Measurements from ENCODE around the gene WNT10A.

The WNT10A gene

GRCh38 chr2:218855305-218856166 lies 25.1 kb upstream of the WNT10A start:
- no peak overlapping the region for H3K4me3 ChIP-seq (ENCODE audit: low read depth, low read length)
- CTCF ChIA-PET: interaction anchor here (0.8 to 1.9 kb wide), 8 partner anchors 8 to 299 kb away, joined by 3 to 6 read pairs (median 3); partner anchors contain the start of genes BCS1L, TTLL4 and ZNF142
- POLR2A ChIA-PET: no interaction called here
- no peak for DNase-seq (ENCODE audit: low read depth, low spot score)
- no peak for TF ChIP-seq CTCF (IDR thresholded peaks at IDR 0.05; ENCODE audit: insufficient read depth, low read length, missing control alignments)

- no peak overlapping the region for H3K4me3 ChIP-seq (ENCODE audit: low read depth, low read length)
- POLR2A ChIA-PET: no interaction called here
- TF ChIP-seq CTCF (IDR thresholded peaks at IDR 0.05; ENCODE audit: insufficient read depth, low read length, missing control alignments): no peak
- no peak for DNase-seq (ENCODE audit: low read depth, low spot score)
- CTCF ChIA-PET: interaction anchor here (1.0 to 1.9 kb wide), 5 partner anchors 9 to 299 kb away, joined by 3 to 6 read pairs (median 4); partner anchors contain the start of gene TTLL4
These were observed 24.3 kb upstream of the WNT10A start for GRCh38 chr2:218856167-218856895.

- ChIA-PET CTCF (interaction anchor here (1.6 to 1.9 kb wide), 2 partner anchors 9 to 41 kb away, joined by 4 to 6 read pairs; no protein-coding TSS in a partner anchor), POLR2A (no interaction called here)
- DNase-seq (ENCODE audit: low read depth, low spot score): no peak
- TF ChIP-seq CTCF (IDR thresholded peaks at IDR 0.05; ENCODE audit: insufficient read depth, low read length, missing control alignments): no peak
- H3K4me3 ChIP-seq (ENCODE audit: low read depth, low read length): no peak overlapping the region
These were observed 23.8 kb upstream of the WNT10A start for GRCh38 chr2:218856896-218857243.

GRCh38 chr2:218857371-218858137 lies 23.1 kb upstream of the WNT10A start:
- DNase-seq (ENCODE audit: low read depth, low spot score): no peak
- ChIA-PET POLR2A (no interaction called here), CTCF (interaction anchor here (0.7 to 1.7 kb wide), 3 partner anchors 9 to 184 kb away, joined by 3 to 12 read pairs (median 4); no protein-coding TSS in a partner anchor)
- H3K4me3 ChIP-seq (ENCODE audit: low read depth, low read length): no peak overlapping the region
- no peak for TF ChIP-seq CTCF (IDR thresholded peaks at IDR 0.05; ENCODE audit: insufficient read depth, low read length, missing control alignments)

- no peak overlapping the region for H3K4me3 ChIP-seq (ENCODE audit: low read depth, low read length)
- TF ChIP-seq CTCF (IDR thresholded peaks at IDR 0.05; ENCODE audit: insufficient read depth, low read length, missing control alignments): no peak
- ChIA-PET POLR2A (no interaction called here), CTCF (interaction anchor here (0.7 to 3.4 kb wide), 7 partner anchors 8 to 186 kb away, joined by 3 to 24 read pairs (median 4); no protein-coding TSS in a partner anchor)
- no peak for DNase-seq (ENCODE audit: low read depth, low spot score)
These were observed 22.6 kb upstream of the WNT10A start for GRCh38 chr2:218858138-218858445.

Data from AG04449 (cell line).